ENCODE data around the gene CELF1.
A peak's percentile ranks its signal among the peaks of the same experiment; 100 is the strongest.

DNA sequence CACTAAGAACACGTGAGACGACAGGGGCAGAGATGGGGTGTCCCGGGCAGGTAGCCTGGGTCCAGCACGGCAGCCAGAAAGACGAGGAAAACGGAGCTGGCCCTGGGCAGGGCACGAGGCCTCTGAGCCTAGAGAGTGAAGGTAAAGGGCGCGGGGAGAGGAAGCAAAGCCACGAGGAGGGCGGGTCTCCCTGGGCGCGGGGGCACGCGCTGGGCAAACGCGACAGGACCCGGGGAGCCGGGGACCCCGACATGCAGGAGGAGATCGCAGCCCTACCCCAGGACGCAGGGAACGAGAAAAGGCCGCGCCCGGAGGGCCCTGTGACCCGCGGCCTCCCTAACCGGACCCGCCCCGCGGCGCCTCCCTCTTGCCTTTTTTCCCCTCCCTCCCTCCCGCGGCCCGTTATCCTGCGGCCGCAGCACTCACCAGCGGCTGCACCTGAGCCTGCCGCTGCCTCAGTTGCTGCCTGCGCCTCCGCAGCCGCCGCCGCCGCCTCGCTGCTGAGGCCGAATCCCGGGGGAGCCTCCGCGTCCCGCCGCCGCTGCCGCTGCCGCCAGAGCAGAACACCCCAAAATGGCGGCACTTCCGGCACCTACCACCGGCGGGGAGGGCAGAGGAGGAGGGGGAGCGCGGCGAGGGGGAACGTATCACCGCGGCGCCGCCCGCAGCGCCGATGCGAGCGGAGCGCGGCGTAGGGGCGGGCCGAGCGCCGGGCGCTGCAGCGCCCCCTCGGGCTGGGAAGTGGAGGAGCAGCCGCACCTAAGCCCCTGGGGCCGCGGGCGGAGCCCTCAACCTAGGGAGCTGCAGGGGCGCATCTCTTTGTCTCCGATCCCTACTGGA lies at the start of gene CELF1:
- TF ChIP-seq, protein P1, sequence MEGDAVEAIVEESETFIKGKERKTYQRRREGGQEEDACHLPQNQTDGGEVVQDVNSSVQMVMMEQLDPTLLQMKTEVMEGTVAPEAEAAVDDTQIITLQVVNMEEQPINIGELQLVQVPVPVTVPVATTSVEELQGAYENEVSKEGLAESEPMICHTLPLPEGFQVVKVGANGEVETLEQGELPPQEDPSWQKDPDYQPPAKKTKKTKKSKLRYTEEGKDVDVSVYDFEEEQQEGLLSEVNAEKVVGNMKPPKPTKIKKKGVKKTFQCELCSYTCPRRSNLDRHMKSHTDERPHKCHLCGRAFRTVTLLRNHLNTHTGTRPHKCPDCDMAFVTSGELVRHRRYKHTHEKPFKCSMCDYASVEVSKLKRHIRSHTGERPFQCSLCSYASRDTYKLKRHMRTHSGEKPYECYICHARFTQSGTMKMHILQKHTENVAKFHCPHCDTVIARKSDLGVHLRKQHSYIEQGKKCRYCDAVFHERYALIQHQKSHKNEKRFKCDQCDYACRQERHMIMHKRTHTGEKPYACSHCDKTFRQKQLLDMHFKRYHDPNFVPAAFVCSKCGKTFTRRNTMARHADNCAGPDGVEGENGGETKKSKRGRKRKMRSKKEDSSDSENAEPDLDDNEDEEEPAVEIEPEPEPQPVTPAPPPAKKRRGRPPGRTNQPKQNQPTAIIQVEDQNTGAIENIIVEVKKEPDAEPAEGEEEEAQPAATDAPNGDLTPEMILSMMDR (IDR thresholded peaks at IDR 0.05) = peak; percentile 83
- no peak for TF ChIP-seq EZH2phosphoT487 (IDR thresholded peaks at IDR 0.05)
- no peak for TF ChIP-seq EZH2 (IDR thresholded peaks at IDR 0.05)

All from neural progenitor cell (in vitro differentiated cells).